Thyroid gland (tissue), 4 donors: Measurements from ENCODE around the gene SETD4. TPM values are rescaled to one million over a fixed set of nuclear protein-coding genes. Genes with fewer than 3 reads are reported as not detected.
A peak's percentile ranks its signal among the peaks of the same experiment; 100 is the strongest.
"Not testable (repeated sequence)": the region's sequence is repeated elsewhere in the genome, so short reads cannot be mapped to it uniquely, and the experiment has no call there.

Experiments
- DNase-seq, 2 donors: peaks; one replicate each; pipeline ENCODE4 v3.0.0-alpha.2; 2019
- H3K27ac ChIP-seq, 3 donors: fragments of 200-600 bp; sonication (generic); 1 replicate in 2 of 3; 2 replicates in 1 of 3; pipeline ENCODE4 v1.5.1; 2016 to 2019; ENCODE audit warnings: mild to moderate bottlenecking in 1 of 3, moderate library complexity in 1 of 3
- H3K27me3 ChIP-seq: fragments of 200-600 bp; sonication (generic); one replicate; pipeline ENCODE4 v1.5.1; 2019
- H3K36me3 ChIP-seq, 2 donors: fragments of 200-600 bp; sonication (generic); one replicate each; pipeline ENCODE4 v1.5.1; 2016 to 2019
- H3K4me1 ChIP-seq, 2 donors: fragments of 200-600 bp; sonication (generic); one replicate each; pipeline ENCODE4 v1.5.1; 2017 to 2019
- H3K4me3 ChIP-seq, 3 donors: fragments of 200-600 bp; sonication (generic); replicated peaks in 1 of 3; 1 replicate in 2 of 3; 2 replicates in 1 of 3; pipeline ENCODE4 v1.5.1; 2016; ENCODE audit warnings: mild to moderate bottlenecking in 1 of 3
- H3K9me3 ChIP-seq: fragments of 200-600 bp; sonication (generic); one replicate; pipeline ENCODE4 v1.5.1; 2017
- CTCF ChIP-seq, 6 experiments: fragments of 200-600 bp in 3 of 6; fragments of 450-650 bp in 3 of 6; sonication (generic) in 3 of 6; IDR thresholded peaks; one replicate each; pipeline ENCODE4 v1.5.1; 2016 to 2019; ENCODE audit warnings: antibody characterized with exemption in 6 of 6, mild to moderate bottlenecking in 2 of 6, inconsistent platforms in 1 of 6, moderate library complexity in 1 of 6
- POLR2A ChIP-seq, 2 donors: fragments of 450-650 bp; IDR thresholded peaks; one replicate each; pipeline ENCODE4 v1.6.1; 2017; ENCODE audit warnings: antibody characterized with exemption in 2 of 2, mild to moderate bottlenecking in 2 of 2, moderate library complexity in 1 of 2
- WGBS, 2 donors: methylation state at CpG; one replicate each; pipeline ENCODE4 v1.1.5; 2017; 5-methylcytosine and 5-hydroxymethylcytosine counted together
- intact Hi-C: fragments of 100-400 bp; cut with DNase I; formaldehyde crosslinking; loops from one replicate; pipeline ENCODE4 v1.15.1; 2023
- total RNA-seq, 4 donors: library from RNA; depleted of rRNA; stranded (reverse); fragments of >200 nt; gene quantifications; one replicate each; pipeline ENCODE4 v1.2.3, GENCODE V29; 2016

The SETD4 gene
- total RNA-seq, 4 donors from 2014 or later: 25.9 to 33.1 (median 29.7) TPM

GRCh38 chr21:36077758-36078157 is 17.4 kb upstream of the SETD4 start:
- Histone ChIP-seq H3K9me3 (no peaks in the 10 kb centered on the region), H3K4me1 (peaks cover 0 to 26% of the 10 kb centered on the region in 2 donors), H3K4me3 (no peak overlapping the region), H3K36me3 (no peaks in the 10 kb centered on the region), H3K27ac (no peak overlapping the region), H3K27me3 (no peaks in the 10 kb centered on the region)
- DNase-seq: no peak
- TF ChIP-seq CTCF (IDR thresholded peaks at IDR 0.05): no peak
- TF ChIP-seq POLR2A (IDR thresholded peaks at IDR 0.05): no peak
- intact Hi-C loops: no loop called here
- 73 to 87% methylated on average over 8 to 9 of the region's 9 CpGs for WGBS, 2 donors

DNA sequence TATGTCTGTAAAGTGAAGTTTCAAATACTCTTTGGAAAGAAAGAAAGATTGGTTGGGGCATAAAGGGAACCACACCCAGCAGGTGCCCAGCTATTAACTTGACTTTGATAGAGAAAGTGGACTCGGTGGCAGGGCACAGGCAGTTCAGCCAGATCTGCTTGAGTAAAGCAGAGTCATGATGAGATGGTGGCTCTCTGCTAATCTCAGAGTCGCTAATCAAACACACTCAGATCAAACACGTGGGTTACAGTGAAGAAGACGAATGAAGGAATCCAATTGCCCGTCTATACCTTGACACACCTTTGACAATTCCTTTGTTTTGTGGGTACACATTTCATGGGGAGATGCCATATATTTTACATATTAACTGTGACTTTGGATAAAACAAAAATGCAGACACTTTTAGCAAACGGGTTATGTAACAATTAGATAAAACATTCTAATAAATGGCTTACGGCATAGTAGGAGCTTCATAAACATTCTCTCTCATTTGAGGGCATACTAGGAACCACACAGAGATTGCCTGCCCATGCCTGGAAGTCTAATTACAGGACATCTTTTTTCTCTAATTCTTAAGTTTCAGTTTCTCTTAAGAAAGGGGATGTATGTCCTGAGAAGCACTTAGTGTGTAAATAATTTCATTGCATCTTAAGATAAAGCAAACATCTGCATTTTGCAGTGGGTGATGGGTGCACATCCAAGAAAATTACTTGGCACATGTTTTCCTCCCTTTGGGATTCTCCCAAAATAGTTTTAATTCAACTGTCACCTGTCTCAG is 16.7 kb upstream of the SETD4 start:
- Histone ChIP-seq H3K27me3 (no peaks in the 10 kb centered on the region), H3K36me3 (no peaks in the 10 kb centered on the region), H3K4me1 (peaks cover 3 to 33% of the 10 kb centered on the region in 2 donors), H3K4me3 (no peak overlapping the region), H3K9me3 (no peaks in the 10 kb centered on the region), H3K27ac (peak overlapping the region in 1 of 3 donors; percentile 11)
- intact Hi-C loops: no loop called here
- DNase-seq: peak; percentile 47 to 56
- 49 to 58% methylated on average over 7 of the region's 7 CpGs for WGBS, 2 donors
- no peak for TF ChIP-seq CTCF (IDR thresholded peaks at IDR 0.05)
- TF ChIP-seq POLR2A (IDR thresholded peaks at IDR 0.05): no peak

GRCh38 chr21:36075953-36076352 is 15.6 kb upstream of the SETD4 start:
- Histone ChIP-seq H3K27me3 (no peaks in the 10 kb centered on the region), H3K27ac (no peak overlapping the region), H3K4me1 (peaks cover 6 to 44% of the 10 kb centered on the region in 2 donors), H3K4me3 (no peak overlapping the region), H3K9me3 (no peaks in the 10 kb centered on the region), H3K36me3 (no peaks in the 10 kb centered on the region)
- intact Hi-C loops: no loop called here
- DNase-seq: no peak
- WGBS, 2 donors: 87 to 93% methylated on average over 5 of the region's 5 CpGs
- TF ChIP-seq CTCF (IDR thresholded peaks at IDR 0.05): no peak
- TF ChIP-seq POLR2A (IDR thresholded peaks at IDR 0.05): no peak

DNA sequence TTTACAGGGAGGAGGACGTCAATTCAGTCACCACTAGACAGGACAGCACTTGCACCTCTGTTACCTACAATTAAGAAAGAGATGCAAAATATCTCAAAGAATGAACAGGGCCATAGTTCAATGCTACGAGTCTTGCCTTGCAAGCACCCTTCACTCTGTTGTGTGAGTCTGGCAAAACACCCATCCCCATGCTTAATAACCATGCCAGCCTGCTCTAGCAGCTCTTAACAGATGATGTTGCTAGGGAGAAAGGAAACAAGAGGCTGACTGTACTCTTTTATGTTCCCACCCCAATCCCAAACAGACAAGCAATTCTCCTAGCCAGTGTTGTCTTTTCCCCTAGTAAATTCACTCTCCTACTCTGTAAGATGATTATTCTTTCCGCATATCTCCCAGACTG is 14.8 kb upstream of the SETD4 start:
- intact Hi-C loops: no loop called here
- H3K9me3 ChIP-seq: no peaks in the 10 kb centered on the region
- 41 to 67% methylated on average over 3 of the region's 3 CpGs for whole genome bisulfite sequencing, 2 donors
- no peaks in the 10 kb centered on the region for H3K27me3 ChIP-seq
- no peaks in the 10 kb centered on the region for H3K36me3 ChIP-seq
- peaks cover 14 to 52% of the 10 kb centered on the region in 2 donors for H3K4me1 ChIP-seq
- peak; percentile 12 to 47 for DNase-seq
- H3K4me3 ChIP-seq: no peak overlapping the region
- TF ChIP-seq POLR2A (IDR thresholded peaks at IDR 0.05): no peak
- TF ChIP-seq CTCF (IDR thresholded peaks at IDR 0.05): no peak
- peak overlapping the region in 1 of 3 donors; percentile 46 for H3K27ac ChIP-seq

DNA sequence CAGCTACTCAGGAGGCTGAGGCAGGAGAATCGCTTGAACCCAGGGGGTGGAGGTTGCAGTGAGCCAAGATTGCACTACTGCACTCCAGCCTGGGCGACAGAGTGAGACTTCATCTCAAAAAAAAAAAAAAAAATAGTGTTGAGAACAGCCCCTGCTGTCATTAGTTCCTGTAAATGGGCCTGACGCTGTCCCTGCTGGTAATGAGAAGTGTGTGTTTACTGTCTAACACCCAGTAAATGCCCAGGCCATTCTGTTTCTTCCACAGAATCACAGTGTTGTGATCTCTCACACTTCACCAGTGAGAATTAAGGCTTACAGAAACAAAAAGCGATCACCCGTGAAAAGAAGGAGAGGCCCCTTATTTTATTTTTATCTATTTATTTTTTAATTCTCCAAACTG is 13.6 kb upstream of the SETD4 start:
- not testable (repeated sequence) for H3K27me3 ChIP-seq, DNase-seq, H3K36me3 ChIP-seq, H3K9me3 ChIP-seq, H3K4me3 ChIP-seq
- Histone ChIP-seq H3K27ac (peak overlapping the region; percentile 15 to 46 (median 33)), H3K4me1 (peaks cover 18 to 60% of the 10 kb centered on the region in 2 donors)
- intact Hi-C loops: loop anchor here (5.0 kb wide), 2 partner anchors 38 to 238 kb away; no protein-coding TSS in a partner anchor
- 91 to 95% methylated on average over 5 of the region's 5 CpGs for WGBS, 2 donors
